Globus pallidus (tissue), 1 donor: ENCODE measurements around the gene TBC1D8.

Experiments used
- DNase-seq: peaks from one replicate; pipeline ENCODE4 v3.0.0-alpha.2; 2015; ENCODE audit warnings: low spot score

Gene TBC1D8

GRCh38 chr2:101162561-101163330 lies 11.6 kb upstream of the TBC1D8 start:
- no peak for DNase-seq

- no peak for DNase-seq
Observed at GRCh38 chr2:101161658-101162057, 10.5 kb upstream of the TBC1D8 start.

- DNase-seq = no peak
Observed at GRCh38 chr2:101160454-101160853, 9.3 kb upstream of the TBC1D8 start.

GRCh38 chr2:101159526-101159925 lies 8.3 kb upstream of the TBC1D8 start:
- no peak for DNase-seq

- DNase-seq = no peak
Observed at GRCh38 chr2:101157272-101157671, 6.1 kb upstream of the TBC1D8 start.

GRCh38 chr2:101153787-101154186 lies 2.6 kb upstream of the TBC1D8 start:
- DNase-seq = no peak

- no peak for DNase-seq
Observed at GRCh38 chr2:101153077-101153707, 2.0 kb upstream of the TBC1D8 start.

GRCh38 chr2:101152272-101153076 lies 1.3 kb upstream of the TBC1D8 start:
- peak; percentile 77 for DNase-seq

- DNase-seq = peak; percentile 21
Observed at GRCh38 chr2:101151859-101152271, 683 bp upstream of the TBC1D8 start.

- DNase-seq = no peak
Observed at GRCh38 chr2:101150306-101151145, 656 bp downstream of the TBC1D8 start.

GRCh38 chr2:101149241-101150192 lies 1.7 kb downstream of the TBC1D8 start:
- no peak for DNase-seq

- DNase-seq = no peak
Observed at GRCh38 chr2:101148777-101149176, 2.4 kb downstream of the TBC1D8 start.

GRCh38 chr2:101147971-101148370 lies 3.2 kb downstream of the TBC1D8 start:
- DNase-seq = no peak

- DNase-seq = no peak
Observed at GRCh38 chr2:101147062-101147461, 4.1 kb downstream of the TBC1D8 start.

- DNase-seq = no peak
Observed at GRCh38 chr2:101146535-101146934, 4.6 kb downstream of the TBC1D8 start.

- no peak for DNase-seq
Observed at GRCh38 chr2:101145406-101145805, 5.8 kb downstream of the TBC1D8 start.

GRCh38 chr2:101142163-101142562 lies 9.0 kb downstream of the TBC1D8 start:
- no peak for DNase-seq

- no peak for DNase-seq
Observed at GRCh38 chr2:101140978-101141655, 10.1 kb downstream of the TBC1D8 start.

- no peak for DNase-seq
Observed at GRCh38 chr2:101140237-101140636, 10.9 kb downstream of the TBC1D8 start.

- no peak for DNase-seq
Observed at GRCh38 chr2:101139495-101139894, 11.7 kb downstream of the TBC1D8 start.
